ENCODE measurements around the gene HECA.

HECA gene

DNA sequence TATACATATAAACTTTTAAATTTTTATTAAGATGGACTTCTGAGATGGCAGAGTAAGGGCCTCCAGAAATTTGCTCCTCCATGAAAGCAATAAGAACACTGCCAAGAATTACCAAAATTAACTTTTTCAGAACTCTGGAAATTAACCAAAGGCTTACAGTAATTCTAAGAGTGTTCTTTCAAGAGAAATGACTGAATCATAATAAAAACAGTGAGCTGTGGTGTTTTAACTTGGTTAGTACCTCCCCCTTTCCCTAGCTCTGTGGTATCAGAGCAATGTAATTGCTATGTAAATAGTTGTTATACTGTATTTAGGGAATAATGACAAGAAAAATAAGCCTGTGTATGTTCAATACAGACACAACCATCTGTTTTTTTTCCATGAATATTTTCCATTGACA lies 19.0 kb downstream of the HECA start:
- TF ChIP-seq, protein P1, sequence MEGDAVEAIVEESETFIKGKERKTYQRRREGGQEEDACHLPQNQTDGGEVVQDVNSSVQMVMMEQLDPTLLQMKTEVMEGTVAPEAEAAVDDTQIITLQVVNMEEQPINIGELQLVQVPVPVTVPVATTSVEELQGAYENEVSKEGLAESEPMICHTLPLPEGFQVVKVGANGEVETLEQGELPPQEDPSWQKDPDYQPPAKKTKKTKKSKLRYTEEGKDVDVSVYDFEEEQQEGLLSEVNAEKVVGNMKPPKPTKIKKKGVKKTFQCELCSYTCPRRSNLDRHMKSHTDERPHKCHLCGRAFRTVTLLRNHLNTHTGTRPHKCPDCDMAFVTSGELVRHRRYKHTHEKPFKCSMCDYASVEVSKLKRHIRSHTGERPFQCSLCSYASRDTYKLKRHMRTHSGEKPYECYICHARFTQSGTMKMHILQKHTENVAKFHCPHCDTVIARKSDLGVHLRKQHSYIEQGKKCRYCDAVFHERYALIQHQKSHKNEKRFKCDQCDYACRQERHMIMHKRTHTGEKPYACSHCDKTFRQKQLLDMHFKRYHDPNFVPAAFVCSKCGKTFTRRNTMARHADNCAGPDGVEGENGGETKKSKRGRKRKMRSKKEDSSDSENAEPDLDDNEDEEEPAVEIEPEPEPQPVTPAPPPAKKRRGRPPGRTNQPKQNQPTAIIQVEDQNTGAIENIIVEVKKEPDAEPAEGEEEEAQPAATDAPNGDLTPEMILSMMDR (IDR thresholded peaks at IDR 0.05; ENCODE audit: low read length) = no peak
- TF ChIP-seq EZH2phosphoT487 (IDR thresholded peaks at IDR 0.05; ENCODE audit: low read length) (no peak), EZH2 (optimal IDR thresholded peaks at IDR 0.05; ENCODE audit: low read depth, low read length) (no peak)
- no peaks in the 10 kb centered on the region; the same call in 1 of the 2 replicates for H4K20me1 ChIP-seq (ENCODE audit: insufficient read depth, low read length)
- no peak overlapping the region for H3K9ac ChIP-seq (ENCODE audit: low read length)
- H3K4me2 ChIP-seq (ENCODE audit: low read depth, low read length) = no peak overlapping the region
- no peaks in the 10 kb centered on the region for H3K9me3 ChIP-seq (replicated peaks; ENCODE audit: insufficient read depth, low read length)
- H3K27me3 ChIP-seq (replicated peaks; ENCODE audit: insufficient read depth, low read length) = no peaks in the 10 kb centered on the region
- no peak overlapping the region for H3K27ac ChIP-seq (ENCODE audit: low read length)
- H3K36me3 ChIP-seq (replicated peaks; ENCODE audit: insufficient read depth, low read length) = no peaks in the 10 kb centered on the region
- H3K4me3 ChIP-seq (ENCODE audit: low read length) = no peak overlapping the region
- no peak for DNase-seq
- no peaks in the 10 kb centered on the region for H3K4me1 ChIP-seq (ENCODE audit: low read length)
- H3K9me2 ChIP-seq (replicated peaks; ENCODE audit: insufficient read depth, low read length) = no peaks in the 10 kb centered on the region
- H3K79me2 ChIP-seq (ENCODE audit: low read length) = peaks cover 86% of the 10 kb centered on the region
- no peak overlapping the region for H2AFZ ChIP-seq (ENCODE audit: low read length)
- H3F3A ChIP-seq (ENCODE audit: insufficient read depth, low read length) = no peaks in the 10 kb centered on the region

DNA sequence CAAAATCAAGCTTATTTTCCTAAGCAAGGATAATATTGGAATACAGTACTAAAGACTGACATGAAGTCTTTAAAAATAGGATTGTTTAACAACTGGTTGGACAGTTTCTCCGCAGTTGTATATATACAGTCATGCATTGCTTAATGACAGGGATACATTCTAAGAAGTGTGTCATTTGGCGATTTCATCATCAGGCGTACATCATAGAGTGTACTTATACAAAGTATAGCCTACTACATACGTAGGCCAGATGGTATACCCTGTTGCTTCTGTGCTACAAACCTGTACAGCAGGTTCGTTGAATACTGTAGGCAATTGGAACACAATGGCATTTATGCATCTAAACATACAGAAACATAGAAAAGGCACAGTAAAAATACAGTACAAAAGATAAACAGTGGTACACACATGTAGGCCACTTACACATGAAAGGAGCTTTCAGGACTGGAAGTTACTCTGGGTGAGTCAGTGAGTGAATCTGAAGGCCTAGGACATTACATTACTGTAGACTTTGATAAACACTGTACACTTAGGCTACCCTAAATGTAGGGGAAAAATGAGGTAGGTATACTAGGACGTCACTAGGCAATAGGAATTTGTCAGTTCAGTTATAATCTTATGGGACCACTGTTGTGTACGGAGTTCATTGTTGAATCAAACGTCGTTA lies 20.1 kb downstream of the HECA start:
- Histone ChIP-seq H3K4me2 (ENCODE audit: low read depth, low read length) (no peak overlapping the region), H3K9me3 (replicated peaks; ENCODE audit: insufficient read depth, low read length) (no peaks in the 10 kb centered on the region), H3K79me2 (ENCODE audit: low read length) (peaks cover 86% of the 10 kb centered on the region), H3K4me1 (ENCODE audit: low read length) (peaks cover 11% of the 10 kb centered on the region), H3K27me3 (replicated peaks; ENCODE audit: insufficient read depth, low read length) (no peaks in the 10 kb centered on the region), H4K20me1 (ENCODE audit: insufficient read depth, low read length) (no peaks in the 10 kb centered on the region; the same call in 1 of the 2 replicates), H3K9me2 (replicated peaks; ENCODE audit: insufficient read depth, low read length) (no peaks in the 10 kb centered on the region), H3K4me3 (ENCODE audit: low read length) (no peak overlapping the region), H2AFZ (ENCODE audit: low read length) (no peak overlapping the region), H3K27ac (ENCODE audit: low read length) (no peak overlapping the region), H3F3A (ENCODE audit: insufficient read depth, low read length) (peaks cover 11% of the 10 kb centered on the region), H3K9ac (ENCODE audit: low read length) (no peak overlapping the region), H3K36me3 (replicated peaks; ENCODE audit: insufficient read depth, low read length) (no peaks in the 10 kb centered on the region)
- no peak for DNase-seq
- TF ChIP-seq, protein P1 (IDR thresholded peaks at IDR 0.05; ENCODE audit: low read length) = no peak
- TF ChIP-seq EZH2 (optimal IDR thresholded peaks at IDR 0.05; ENCODE audit: low read depth, low read length) = no peak
- no peak for TF ChIP-seq EZH2phosphoT487 (IDR thresholded peaks at IDR 0.05; ENCODE audit: low read length)

DNA sequence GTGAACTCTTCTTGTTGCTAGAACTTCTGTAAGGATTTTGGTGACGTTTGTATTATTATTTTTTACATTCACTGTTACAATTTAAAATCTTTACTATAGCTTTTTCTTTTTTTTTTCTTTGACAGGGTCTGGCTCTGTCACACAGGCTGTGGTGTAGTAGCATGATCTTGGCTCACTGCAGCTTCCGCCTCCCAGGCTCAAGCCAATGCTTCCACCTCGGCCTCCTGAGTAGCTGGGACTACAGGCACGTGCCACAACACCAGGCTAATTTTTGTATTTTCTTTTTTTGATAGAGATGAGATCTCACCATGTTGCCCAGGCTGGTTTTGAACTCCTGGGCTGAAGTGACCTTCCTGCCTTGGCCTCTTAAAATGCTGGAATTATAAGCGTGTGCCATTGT lies 21.2 kb downstream of the HECA start:
- DNase-seq = no peak
- peaks cover 88% of the 10 kb centered on the region for H3K79me2 ChIP-seq (ENCODE audit: low read length)

More for the DNA sequence above, 21.2 kb downstream of the HECA start:
- TF ChIP-seq EZH2phosphoT487 (IDR thresholded peaks at IDR 0.05; ENCODE audit: low read length) = no peak
- no peak for TF ChIP-seq EZH2 (optimal IDR thresholded peaks at IDR 0.05; ENCODE audit: low read depth, low read length)
- TF ChIP-seq, protein P1 (IDR thresholded peaks at IDR 0.05; ENCODE audit: low read length) = no peak
- Histone ChIP-seq H3K27me3 (replicated peaks; ENCODE audit: insufficient read depth, low read length) (no peaks in the 10 kb centered on the region), H4K20me1 (ENCODE audit: insufficient read depth, low read length) (no peaks in the 10 kb centered on the region; the same call in 1 of the 2 replicates), H3K36me3 (replicated peaks; ENCODE audit: insufficient read depth, low read length) (no peaks in the 10 kb centered on the region), H3K9me2 (replicated peaks; ENCODE audit: insufficient read depth, low read length) (no peaks in the 10 kb centered on the region), H3F3A (ENCODE audit: insufficient read depth, low read length) (peaks cover 22% of the 10 kb centered on the region), H3K27ac (ENCODE audit: low read length) (no peak overlapping the region), H3K4me3 (ENCODE audit: low read length) (no peak overlapping the region), H3K9ac (ENCODE audit: low read length) (no peak overlapping the region), H2AFZ (ENCODE audit: low read length) (no peak overlapping the region), H3K9me3 (replicated peaks; ENCODE audit: insufficient read depth, low read length) (no peaks in the 10 kb centered on the region), H3K4me1 (ENCODE audit: low read length) (peaks cover 22% of the 10 kb centered on the region), H3K4me2 (ENCODE audit: low read depth, low read length) (no peak overlapping the region)

All from MM.1S (cell line).